WTC11 (cell line): ENCODE results near the gene TIMM10. TPM values are rescaled to one million over a fixed set of nuclear protein-coding genes. Genes with fewer than 3 reads are reported as not detected.

Source experiments
- ATAC-seq: fragments of 200-7000 bp; cut with Tn5 transposase; 2 replicates; pipeline ENCODE4 v1.10.0; 2021; ENCODE audit warnings: mild to moderate bottlenecking, moderate library complexity
- CTCF ChIA-PET: fragments of 300-600 bp; sonication (Branson Sonifier 250); formaldehyde crosslinking; loops from one replicate; lab custom pipeline; 2021; ENCODE audit warnings: antibody characterized with exemption; lab: Charles Lee
- POLR2A ChIA-PET: fragments of 350-600 bp; sonication (Branson Sonifier 250); formaldehyde crosslinking; loops from one replicate; lab custom pipeline; 2021; ENCODE audit warnings: antibody characterized with exemption; lab: Charles Lee
- DNase-seq: peaks from one replicate; pipeline ENCODE4 v3.0.0; 2021; ENCODE audit warnings: low spot score
- H3K27ac Mint-ChIP-seq: 2 replicates; pipeline ENCODE4 v1.8.0; 2021; ENCODE audit warnings: mixed read lengths
- H3K27me3 Mint-ChIP-seq: 2 replicates; pipeline ENCODE4 v1.8.0; 2021; ENCODE audit warnings: low read depth, mild to moderate bottlenecking, moderate library complexity, mixed read lengths
- H3K36me3 Mint-ChIP-seq: 2 replicates; pipeline ENCODE4 v1.8.0; 2021; ENCODE audit warnings: mixed read lengths
- H3K4me1 Mint-ChIP-seq: 2 replicates; pipeline ENCODE4 v1.8.0; 2022; ENCODE audit warnings: mixed read lengths
- H3K4me3 Mint-ChIP-seq: 2 replicates; pipeline ENCODE4 v1.8.0; 2021; ENCODE audit warnings: mild to moderate bottlenecking, moderate library complexity, mixed read lengths
- H3K9me3 Mint-ChIP-seq: 2 replicates; pipeline ENCODE4 v1.8.0; 2021; ENCODE audit warnings: mixed read lengths
- CREM ChIP-seq: sonication (generic); formaldehyde crosslinking; IDR thresholded peaks from 2 replicates; pipeline ENCODE4 v1.8.1; 2022; ENCODE audit warnings: mild to moderate bottlenecking, missing genetic modification reagents, moderate library complexity
- ELF4 ChIP-seq: sonication (generic); formaldehyde crosslinking; IDR thresholded peaks from 2 replicates; pipeline ENCODE4 v1.8.1; 2022; ENCODE audit warnings: low read depth, mild to moderate bottlenecking, moderate library complexity, missing genetic modification reagents
- ERG ChIP-seq: fragments of 250-450 bp; sonication (Bioruptor Pico); IDR thresholded peaks from 2 replicates; pipeline ENCODE4 v1.8.0; 2021; ENCODE audit warnings: mild to moderate bottlenecking
- FOXP1 ChIP-seq: sonication (generic); formaldehyde crosslinking; IDR thresholded peaks from 2 replicates; pipeline ENCODE4 v1.8.0; 2022; ENCODE audit warnings: missing genetic modification reagents, mild to moderate bottlenecking, moderate library complexity, borderline replicate concordance
- GRHL2 ChIP-seq: fragments of 250-450 bp; sonication (Bioruptor Pico); IDR thresholded peaks from 2 replicates; pipeline ENCODE4 v1.8.0; 2022; ENCODE audit warnings: mild to moderate bottlenecking, moderate library complexity; ENCODE audit not compliant: insufficient replicate concordance, severe bottlenecking
- NFE2L1 ChIP-seq: sonication (generic); formaldehyde crosslinking; IDR thresholded peaks from 2 replicates; pipeline ENCODE4 v1.8.1; 2023; ENCODE audit warnings: missing genetic modification reagents
- NR3C1 ChIP-seq: sonication (generic); formaldehyde crosslinking; conservative IDR thresholded peaks from 2 replicates; pipeline ENCODE4 v1.8.1; 2023; ENCODE audit warnings: low read depth, mild to moderate bottlenecking, missing genetic modification reagents
- SMAD3 ChIP-seq: sonication (generic); formaldehyde crosslinking; IDR thresholded peaks from 2 replicates; pipeline ENCODE4 v1.8.0; 2022; ENCODE audit warnings: missing genetic modification reagents, mild to moderate bottlenecking, borderline replicate concordance
- SOX15 ChIP-seq: fragments of 250-450 bp; sonication (Bioruptor Pico); IDR thresholded peaks from 2 replicates; pipeline ENCODE4 v1.9.0; 2021; ENCODE audit warnings: mild to moderate bottlenecking
- TP53 ChIP-seq: sonication (generic); formaldehyde crosslinking; IDR thresholded peaks from 2 replicates; pipeline ENCODE4 v1.8.1; 2023; ENCODE audit warnings: mild to moderate bottlenecking, missing genetic modification reagents
- ZBTB21 ChIP-seq: sonication (generic); formaldehyde crosslinking; IDR thresholded peaks from 2 replicates; pipeline ENCODE4 v1.8.1; 2023; ENCODE audit warnings: mild to moderate bottlenecking, missing genetic modification reagents, borderline replicate concordance
- ZNF138 ChIP-seq: sonication (generic); formaldehyde crosslinking; conservative IDR thresholded peaks from 2 replicates; pipeline ENCODE4 v1.8.1; 2022; ENCODE audit warnings: mild to moderate bottlenecking, moderate library complexity, missing genetic modification reagents
- ZNF263 ChIP-seq: sonication (generic); formaldehyde crosslinking; IDR thresholded peaks from 2 replicates; pipeline ENCODE4 v1.8.1; 2022; ENCODE audit warnings: low read depth, mild to moderate bottlenecking, moderate library complexity, missing genetic modification reagents
- ZNF396 ChIP-seq: fragments of 250-450 bp; sonication (Bioruptor Pico); IDR thresholded peaks from 2 replicates; pipeline ENCODE4 v1.8.0; 2021; ENCODE audit warnings: mild to moderate bottlenecking, moderate library complexity, borderline replicate concordance
- ZNF512 ChIP-seq: sonication (generic); formaldehyde crosslinking; IDR thresholded peaks from 2 replicates; pipeline ENCODE4 v1.8.1; 2022; ENCODE audit warnings: missing genetic modification reagents, borderline replicate concordance
- total RNA-seq: library from RNA; stranded (reverse); gene quantifications from 3 replicates; pipeline ENCODE4 v1.2.3, GENCODE V29; 2021
- TF ChIP-seq, protein P1 (sequence below): fragments of 250-450 bp; sonication (Bioruptor Pico); IDR thresholded peaks from 2 replicates; pipeline ENCODE4 v1.9.0; 2021; ENCODE audit warnings: mild to moderate bottlenecking
- TF ChIP-seq, protein P2 (sequence below): sonication (generic); formaldehyde crosslinking; IDR thresholded peaks from 2 replicates; pipeline ENCODE4 v1.8.1; 2022; ENCODE audit warnings: low read depth, mild to moderate bottlenecking, moderate library complexity, missing genetic modification reagents, borderline replicate concordance
- TF ChIP-seq, protein P3 (sequence below): sonication (generic); formaldehyde crosslinking; IDR thresholded peaks from 2 replicates; pipeline ENCODE4 v1.8.0; 2023; ENCODE audit warnings: missing genetic modification reagents

The TIMM10 gene
- total RNA-seq, 1 experiment from 2014 or later: 92.8 TPM

DNA sequence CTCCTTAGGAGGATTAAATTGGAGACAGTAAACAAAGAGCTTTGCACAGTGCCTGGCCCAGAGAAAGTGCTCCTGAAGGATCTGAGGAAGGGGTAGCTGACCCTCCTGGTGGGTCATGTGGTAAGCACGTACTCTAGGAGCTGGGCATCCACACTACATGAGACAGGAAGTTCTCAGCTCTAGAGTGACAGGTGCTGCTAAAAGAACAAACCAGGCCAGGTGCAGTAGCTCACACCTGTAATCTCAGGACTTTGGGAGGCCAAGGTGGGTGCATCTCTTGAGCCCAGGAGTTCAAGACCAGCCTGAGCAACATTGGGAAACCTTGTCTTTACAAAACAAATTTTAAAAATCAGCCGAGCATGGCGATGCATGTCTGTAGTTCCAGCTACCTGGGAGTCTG lies 28.2 kb downstream of the TIMM10 start:
- Mint-ChIP-seq H3K9me3 (no peaks in the 10 kb centered on the region), H3K36me3 (peaks cover 6% of the 10 kb centered on the region)
- CTCF ChIA-PET: interaction anchor here (0.7 to 4.8 kb wide), 10 partner anchors 10 to 284 kb away, joined by 3 to 66 read pairs (median 4); partner anchors contain the start of genes RTN4RL2 and SLC43A1

DNA sequence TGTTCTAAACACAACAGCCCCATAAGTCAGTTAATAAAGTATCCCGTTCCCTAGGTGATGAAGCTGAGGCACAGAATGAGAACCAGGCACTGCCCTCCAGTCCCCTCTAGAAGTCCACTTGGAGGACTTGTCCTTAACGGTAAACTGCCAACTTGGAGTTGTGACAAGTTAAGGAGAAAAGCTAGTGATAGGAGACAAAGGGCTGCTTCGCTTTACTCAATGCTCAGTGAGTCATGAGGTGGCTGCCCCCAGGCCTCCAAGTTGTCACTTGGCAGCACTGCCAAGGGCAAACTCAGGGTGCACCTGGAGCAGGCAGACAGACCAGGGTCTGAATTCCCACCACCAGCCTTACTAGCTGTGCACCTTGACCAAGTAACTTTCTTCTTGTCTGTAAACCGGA lies 28.6 kb downstream of the TIMM10 start:
- Mint-ChIP-seq H3K4me1 (peaks cover 40% of the 10 kb centered on the region), H3K27ac (0 out of 2 replicates have a peak overlapping the region, but pooled peaks have one; percentile 15), H3K36me3 (peaks cover 7% of the 10 kb centered on the region), H3K27me3 (no peaks in the 10 kb centered on the region; the same call in 1 of the 2 replicates), H3K9me3 (no peaks in the 10 kb centered on the region), H3K4me3 (no peak overlapping the region)
- ChIA-PET CTCF (interaction anchor here (0.7 to 4.8 kb wide), 10 partner anchors 9 to 284 kb away, joined by 3 to 66 read pairs (median 4); partner anchors contain the start of genes RTN4RL2 and SLC43A1), POLR2A (interaction anchor here (1.3 kb wide), 2 partner anchors 13 to 138 kb away, joined by 4 read pairs; partner anchors contain the start of gene SLC43A1)
- DNase-seq (no peak), ATAC-seq (no peak)
- no peak for TF ChIP-seq NFE2L1
- TF ChIP-seq ELF4: no peak
- no peak for TF ChIP-seq ZNF138 (CRISPR knock-in tag)
- TF ChIP-seq ZNF512 (CRISPR knock-in tag): no peak
- TF ChIP-seq, protein P1, sequence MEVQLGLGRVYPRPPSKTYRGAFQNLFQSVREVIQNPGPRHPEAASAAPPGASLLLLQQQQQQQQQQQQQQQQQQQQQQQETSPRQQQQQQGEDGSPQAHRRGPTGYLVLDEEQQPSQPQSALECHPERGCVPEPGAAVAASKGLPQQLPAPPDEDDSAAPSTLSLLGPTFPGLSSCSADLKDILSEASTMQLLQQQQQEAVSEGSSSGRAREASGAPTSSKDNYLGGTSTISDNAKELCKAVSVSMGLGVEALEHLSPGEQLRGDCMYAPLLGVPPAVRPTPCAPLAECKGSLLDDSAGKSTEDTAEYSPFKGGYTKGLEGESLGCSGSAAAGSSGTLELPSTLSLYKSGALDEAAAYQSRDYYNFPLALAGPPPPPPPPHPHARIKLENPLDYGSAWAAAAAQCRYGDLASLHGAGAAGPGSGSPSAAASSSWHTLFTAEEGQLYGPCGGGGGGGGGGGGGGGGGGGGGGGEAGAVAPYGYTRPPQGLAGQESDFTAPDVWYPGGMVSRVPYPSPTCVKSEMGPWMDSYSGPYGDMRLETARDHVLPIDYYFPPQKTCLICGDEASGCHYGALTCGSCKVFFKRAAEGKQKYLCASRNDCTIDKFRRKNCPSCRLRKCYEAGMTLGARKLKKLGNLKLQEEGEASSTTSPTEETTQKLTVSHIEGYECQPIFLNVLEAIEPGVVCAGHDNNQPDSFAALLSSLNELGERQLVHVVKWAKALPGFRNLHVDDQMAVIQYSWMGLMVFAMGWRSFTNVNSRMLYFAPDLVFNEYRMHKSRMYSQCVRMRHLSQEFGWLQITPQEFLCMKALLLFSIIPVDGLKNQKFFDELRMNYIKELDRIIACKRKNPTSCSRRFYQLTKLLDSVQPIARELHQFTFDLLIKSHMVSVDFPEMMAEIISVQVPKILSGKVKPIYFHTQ (CRISPR knock-in tag): no peak
- TF ChIP-seq ZNF263: no peak
- no peak for TF ChIP-seq FOXP1

More for the DNA sequence above, 28.2 kb downstream of the TIMM10 start:
- POLR2A ChIA-PET: interaction anchor here (0.5 to 1.3 kb wide), 3 partner anchors 13 to 137 kb away, joined by 3 to 4 read pairs (median 4); partner anchors contain the start of gene SLC43A1
- Mint-ChIP-seq H3K27ac (0 out of 2 replicates have a peak overlapping the region, but pooled peaks have one; percentile 15), H3K4me1 (peaks cover 40% of the 10 kb centered on the region), H3K4me3 (no peak overlapping the region), H3K27me3 (no peaks in the 10 kb centered on the region; the same call in 1 of the 2 replicates)
- DNase-seq (no peak), ATAC-seq (no peak)
- TF ChIP-seq GRHL2 (CRISPR knock-in tag): no peak
- TF ChIP-seq ZNF396 (CRISPR knock-in tag): no peak
- TF ChIP-seq, protein P2, sequence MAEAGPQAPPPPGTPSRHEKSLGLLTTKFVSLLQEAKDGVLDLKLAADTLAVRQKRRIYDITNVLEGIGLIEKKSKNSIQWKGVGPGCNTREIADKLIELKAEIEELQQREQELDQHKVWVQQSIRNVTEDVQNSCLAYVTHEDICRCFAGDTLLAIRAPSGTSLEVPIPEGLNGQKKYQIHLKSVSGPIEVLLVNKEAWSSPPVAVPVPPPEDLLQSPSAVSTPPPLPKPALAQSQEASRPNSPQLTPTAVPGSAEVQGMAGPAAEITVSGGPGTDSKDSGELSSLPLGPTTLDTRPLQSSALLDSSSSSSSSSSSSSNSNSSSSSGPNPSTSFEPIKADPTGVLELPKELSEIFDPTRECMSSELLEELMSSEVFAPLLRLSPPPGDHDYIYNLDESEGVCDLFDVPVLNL (CRISPR knock-in tag): no peak
- TF ChIP-seq SMAD3 (CRISPR knock-in tag): no peak
- TF ChIP-seq ZBTB21 (CRISPR knock-in tag): no peak
- no peak for TF ChIP-seq SOX15 (CRISPR knock-in tag)
- TF ChIP-seq FOXP1: no peak
- TF ChIP-seq, protein P1 (CRISPR knock-in tag): no peak
- no peak for TF ChIP-seq TP53 (CRISPR knock-in tag)
- TF ChIP-seq, protein P3, sequence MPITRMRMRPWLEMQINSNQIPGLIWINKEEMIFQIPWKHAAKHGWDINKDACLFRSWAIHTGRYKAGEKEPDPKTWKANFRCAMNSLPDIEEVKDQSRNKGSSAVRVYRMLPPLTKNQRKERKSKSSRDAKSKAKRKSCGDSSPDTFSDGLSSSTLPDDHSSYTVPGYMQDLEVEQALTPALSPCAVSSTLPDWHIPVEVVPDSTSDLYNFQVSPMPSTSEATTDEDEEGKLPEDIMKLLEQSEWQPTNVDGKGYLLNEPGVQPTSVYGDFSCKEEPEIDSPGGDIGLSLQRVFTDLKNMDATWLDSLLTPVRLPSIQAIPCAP (CRISPR knock-in tag): no peak
- TF ChIP-seq CREM: no peak
- no peak for TF ChIP-seq ERG (CRISPR knock-in tag)
- no peak for TF ChIP-seq NR3C1 (CRISPR knock-in tag)
- no peak for TF ChIP-seq ZNF263
